ENCODE measurements around the gene IL1RAP. TPM values are rescaled to one million over a fixed set of nuclear protein-coding genes. Genes with fewer than 3 reads are reported as not detected.

IL1RAP gene
- total and polyA plus RNA-seq, 2 experiments from 2014 or later = 3.6 to 5.0 TPM

DNA sequence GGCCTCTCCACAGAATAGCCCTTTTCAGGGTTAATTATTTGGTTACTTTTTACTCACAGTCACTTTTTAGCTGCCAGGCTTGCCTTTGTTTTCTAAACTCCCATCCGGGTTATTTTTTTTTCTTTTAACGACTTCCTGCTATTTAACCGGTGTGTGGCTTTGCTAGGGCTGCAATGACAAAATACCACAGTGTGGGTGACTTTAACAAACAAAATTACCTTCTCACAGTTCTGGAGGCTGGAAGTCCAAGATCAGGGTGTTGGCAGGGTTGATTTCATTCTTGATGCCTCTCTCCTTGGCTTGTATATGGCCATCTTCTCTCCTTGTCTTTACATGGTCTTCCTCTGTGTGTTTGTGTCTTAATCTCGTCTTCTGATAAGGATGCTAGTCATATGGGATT, 91.5 kb downstream of the IL1RAP start (continued):
- TF ChIP-seq NANOG (IDR thresholded peaks at IDR 0.05; ENCODE audit: borderline replicate concordance) = no peak
- TF ChIP-seq, protein P1, sequence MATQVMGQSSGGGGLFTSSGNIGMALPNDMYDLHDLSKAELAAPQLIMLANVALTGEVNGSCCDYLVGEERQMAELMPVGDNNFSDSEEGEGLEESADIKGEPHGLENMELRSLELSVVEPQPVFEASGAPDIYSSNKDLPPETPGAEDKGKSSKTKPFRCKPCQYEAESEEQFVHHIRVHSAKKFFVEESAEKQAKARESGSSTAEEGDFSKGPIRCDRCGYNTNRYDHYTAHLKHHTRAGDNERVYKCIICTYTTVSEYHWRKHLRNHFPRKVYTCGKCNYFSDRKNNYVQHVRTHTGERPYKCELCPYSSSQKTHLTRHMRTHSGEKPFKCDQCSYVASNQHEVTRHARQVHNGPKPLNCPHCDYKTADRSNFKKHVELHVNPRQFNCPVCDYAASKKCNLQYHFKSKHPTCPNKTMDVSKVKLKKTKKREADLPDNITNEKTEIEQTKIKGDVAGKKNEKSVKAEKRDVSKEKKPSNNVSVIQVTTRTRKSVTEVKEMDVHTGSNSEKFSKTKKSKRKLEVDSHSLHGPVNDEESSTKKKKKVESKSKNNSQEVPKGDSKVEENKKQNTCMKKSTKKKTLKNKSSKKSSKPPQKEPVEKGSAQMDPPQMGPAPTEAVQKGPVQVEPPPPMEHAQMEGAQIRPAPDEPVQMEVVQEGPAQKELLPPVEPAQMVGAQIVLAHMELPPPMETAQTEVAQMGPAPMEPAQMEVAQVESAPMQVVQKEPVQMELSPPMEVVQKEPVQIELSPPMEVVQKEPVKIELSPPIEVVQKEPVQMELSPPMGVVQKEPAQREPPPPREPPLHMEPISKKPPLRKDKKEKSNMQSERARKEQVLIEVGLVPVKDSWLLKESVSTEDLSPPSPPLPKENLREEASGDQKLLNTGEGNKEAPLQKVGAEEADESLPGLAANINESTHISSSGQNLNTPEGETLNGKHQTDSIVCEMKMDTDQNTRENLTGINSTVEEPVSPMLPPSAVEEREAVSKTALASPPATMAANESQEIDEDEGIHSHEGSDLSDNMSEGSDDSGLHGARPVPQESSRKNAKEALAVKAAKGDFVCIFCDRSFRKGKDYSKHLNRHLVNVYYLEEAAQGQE (IDR thresholded peaks at IDR 0.05; ENCODE audit: unreplicated experiment) = no peak
- TF ChIP-seq CREB1 (CRISPR knock-in tag; IDR thresholded peaks at IDR 0.05; ENCODE audit: low read depth) = no peak
- no peak for TF ChIP-seq ZNF114 (CRISPR knock-in tag; IDR thresholded peaks at IDR 0.05)
- no peak for TF ChIP-seq ZNF331 (CRISPR knock-in tag; IDR thresholded peaks at IDR 0.05; ENCODE audit: low read depth)
- no peak for TF ChIP-seq POLR2AphosphoS5 (IDR thresholded peaks at IDR 0.05; ENCODE audit: low read depth)

DNA sequence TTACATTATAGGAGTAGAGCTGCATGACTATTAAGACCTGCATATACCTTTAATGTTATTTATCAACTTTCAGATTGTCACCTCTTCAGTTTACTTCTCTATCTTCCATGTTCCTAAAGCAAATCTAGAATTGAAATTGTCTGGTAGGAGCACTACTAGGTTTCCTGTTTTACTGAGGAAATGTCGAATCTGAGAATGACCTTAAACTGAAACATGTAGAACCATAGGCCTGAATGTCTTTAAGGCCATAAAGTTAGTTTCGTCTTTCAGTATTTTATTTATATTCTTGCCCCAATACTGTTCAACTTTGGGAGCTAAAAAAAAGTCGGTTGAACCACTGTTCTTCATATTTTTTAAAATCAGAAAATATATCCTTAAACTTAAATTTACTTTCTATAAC, 92.7 kb downstream of the IL1RAP start:
- H3K4me1 ChIP-seq (ENCODE audit: insufficient read depth) = 0 out of 2 replicates have a peak, but pooled peaks cover 3% of the 10 kb centered on the region
- no peak overlapping the region for H2AFZ ChIP-seq
- no peaks in the 10 kb centered on the region for H3F3A ChIP-seq (replicated peaks; ENCODE audit: low read depth)
- 0 out of 2 replicates have a peak, but pooled peaks cover 4% of the 10 kb centered on the region for H3K9me2 ChIP-seq (ENCODE audit: insufficient read depth)
- Mint-ChIP-seq H3K36me3 (ENCODE audit: low read depth) (peaks cover 12% of the 10 kb centered on the region; the same call in 2 of the 3 replicates), H3K4me3 (no peak overlapping the region), H3K9me3 (no peaks in the 10 kb centered on the region), H3K4me1 (no peaks in the 10 kb centered on the region), H3K27me3 (ENCODE audit: insufficient read depth, low read depth, poor library complexity) (no peaks in the 10 kb centered on the region), H3K27ac (no peak overlapping the region)
- no peak overlapping the region for H3K4me2 ChIP-seq
- H4K20me1 ChIP-seq (replicated peaks; ENCODE audit: insufficient read depth) = no peaks in the 10 kb centered on the region
- H3K36me3 ChIP-seq (ENCODE audit: insufficient read depth) = no peaks in the 10 kb centered on the region
- no peaks in the 10 kb centered on the region for H3K79me2 ChIP-seq (replicated peaks; ENCODE audit: insufficient read depth)
- ATAC-seq (no peak), DNase-seq (ENCODE audit: low spot score) (no peak)
- no peak overlapping the region for H3K27ac ChIP-seq (ENCODE audit: low read depth)
- H3K27me3 ChIP-seq (ENCODE audit: insufficient read depth) = no peaks in the 10 kb centered on the region
- H3K4me3 ChIP-seq = no peak overlapping the region
- TF ChIP-seq, protein P2, sequence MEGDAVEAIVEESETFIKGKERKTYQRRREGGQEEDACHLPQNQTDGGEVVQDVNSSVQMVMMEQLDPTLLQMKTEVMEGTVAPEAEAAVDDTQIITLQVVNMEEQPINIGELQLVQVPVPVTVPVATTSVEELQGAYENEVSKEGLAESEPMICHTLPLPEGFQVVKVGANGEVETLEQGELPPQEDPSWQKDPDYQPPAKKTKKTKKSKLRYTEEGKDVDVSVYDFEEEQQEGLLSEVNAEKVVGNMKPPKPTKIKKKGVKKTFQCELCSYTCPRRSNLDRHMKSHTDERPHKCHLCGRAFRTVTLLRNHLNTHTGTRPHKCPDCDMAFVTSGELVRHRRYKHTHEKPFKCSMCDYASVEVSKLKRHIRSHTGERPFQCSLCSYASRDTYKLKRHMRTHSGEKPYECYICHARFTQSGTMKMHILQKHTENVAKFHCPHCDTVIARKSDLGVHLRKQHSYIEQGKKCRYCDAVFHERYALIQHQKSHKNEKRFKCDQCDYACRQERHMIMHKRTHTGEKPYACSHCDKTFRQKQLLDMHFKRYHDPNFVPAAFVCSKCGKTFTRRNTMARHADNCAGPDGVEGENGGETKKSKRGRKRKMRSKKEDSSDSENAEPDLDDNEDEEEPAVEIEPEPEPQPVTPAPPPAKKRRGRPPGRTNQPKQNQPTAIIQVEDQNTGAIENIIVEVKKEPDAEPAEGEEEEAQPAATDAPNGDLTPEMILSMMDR (conservative IDR thresholded peaks at IDR 0.05; ENCODE audit: low read depth in 2 of 2) = no peak
- TF ChIP-seq JUNB (IDR thresholded peaks at IDR 0.05; ENCODE audit: unreplicated experiment) (no peak), ZNF114 (CRISPR knock-in tag; IDR thresholded peaks at IDR 0.05) (no peak), EZH2 (IDR thresholded peaks at IDR 0.05; ENCODE audit: low read depth, unreplicated experiment) (no peak), NANOG (IDR thresholded peaks at IDR 0.05; ENCODE audit: borderline replicate concordance) (no peak), POLR2AphosphoS5 (IDR thresholded peaks at IDR 0.05; ENCODE audit: low read depth) (no peak)
- TF ChIP-seq, protein P3, sequence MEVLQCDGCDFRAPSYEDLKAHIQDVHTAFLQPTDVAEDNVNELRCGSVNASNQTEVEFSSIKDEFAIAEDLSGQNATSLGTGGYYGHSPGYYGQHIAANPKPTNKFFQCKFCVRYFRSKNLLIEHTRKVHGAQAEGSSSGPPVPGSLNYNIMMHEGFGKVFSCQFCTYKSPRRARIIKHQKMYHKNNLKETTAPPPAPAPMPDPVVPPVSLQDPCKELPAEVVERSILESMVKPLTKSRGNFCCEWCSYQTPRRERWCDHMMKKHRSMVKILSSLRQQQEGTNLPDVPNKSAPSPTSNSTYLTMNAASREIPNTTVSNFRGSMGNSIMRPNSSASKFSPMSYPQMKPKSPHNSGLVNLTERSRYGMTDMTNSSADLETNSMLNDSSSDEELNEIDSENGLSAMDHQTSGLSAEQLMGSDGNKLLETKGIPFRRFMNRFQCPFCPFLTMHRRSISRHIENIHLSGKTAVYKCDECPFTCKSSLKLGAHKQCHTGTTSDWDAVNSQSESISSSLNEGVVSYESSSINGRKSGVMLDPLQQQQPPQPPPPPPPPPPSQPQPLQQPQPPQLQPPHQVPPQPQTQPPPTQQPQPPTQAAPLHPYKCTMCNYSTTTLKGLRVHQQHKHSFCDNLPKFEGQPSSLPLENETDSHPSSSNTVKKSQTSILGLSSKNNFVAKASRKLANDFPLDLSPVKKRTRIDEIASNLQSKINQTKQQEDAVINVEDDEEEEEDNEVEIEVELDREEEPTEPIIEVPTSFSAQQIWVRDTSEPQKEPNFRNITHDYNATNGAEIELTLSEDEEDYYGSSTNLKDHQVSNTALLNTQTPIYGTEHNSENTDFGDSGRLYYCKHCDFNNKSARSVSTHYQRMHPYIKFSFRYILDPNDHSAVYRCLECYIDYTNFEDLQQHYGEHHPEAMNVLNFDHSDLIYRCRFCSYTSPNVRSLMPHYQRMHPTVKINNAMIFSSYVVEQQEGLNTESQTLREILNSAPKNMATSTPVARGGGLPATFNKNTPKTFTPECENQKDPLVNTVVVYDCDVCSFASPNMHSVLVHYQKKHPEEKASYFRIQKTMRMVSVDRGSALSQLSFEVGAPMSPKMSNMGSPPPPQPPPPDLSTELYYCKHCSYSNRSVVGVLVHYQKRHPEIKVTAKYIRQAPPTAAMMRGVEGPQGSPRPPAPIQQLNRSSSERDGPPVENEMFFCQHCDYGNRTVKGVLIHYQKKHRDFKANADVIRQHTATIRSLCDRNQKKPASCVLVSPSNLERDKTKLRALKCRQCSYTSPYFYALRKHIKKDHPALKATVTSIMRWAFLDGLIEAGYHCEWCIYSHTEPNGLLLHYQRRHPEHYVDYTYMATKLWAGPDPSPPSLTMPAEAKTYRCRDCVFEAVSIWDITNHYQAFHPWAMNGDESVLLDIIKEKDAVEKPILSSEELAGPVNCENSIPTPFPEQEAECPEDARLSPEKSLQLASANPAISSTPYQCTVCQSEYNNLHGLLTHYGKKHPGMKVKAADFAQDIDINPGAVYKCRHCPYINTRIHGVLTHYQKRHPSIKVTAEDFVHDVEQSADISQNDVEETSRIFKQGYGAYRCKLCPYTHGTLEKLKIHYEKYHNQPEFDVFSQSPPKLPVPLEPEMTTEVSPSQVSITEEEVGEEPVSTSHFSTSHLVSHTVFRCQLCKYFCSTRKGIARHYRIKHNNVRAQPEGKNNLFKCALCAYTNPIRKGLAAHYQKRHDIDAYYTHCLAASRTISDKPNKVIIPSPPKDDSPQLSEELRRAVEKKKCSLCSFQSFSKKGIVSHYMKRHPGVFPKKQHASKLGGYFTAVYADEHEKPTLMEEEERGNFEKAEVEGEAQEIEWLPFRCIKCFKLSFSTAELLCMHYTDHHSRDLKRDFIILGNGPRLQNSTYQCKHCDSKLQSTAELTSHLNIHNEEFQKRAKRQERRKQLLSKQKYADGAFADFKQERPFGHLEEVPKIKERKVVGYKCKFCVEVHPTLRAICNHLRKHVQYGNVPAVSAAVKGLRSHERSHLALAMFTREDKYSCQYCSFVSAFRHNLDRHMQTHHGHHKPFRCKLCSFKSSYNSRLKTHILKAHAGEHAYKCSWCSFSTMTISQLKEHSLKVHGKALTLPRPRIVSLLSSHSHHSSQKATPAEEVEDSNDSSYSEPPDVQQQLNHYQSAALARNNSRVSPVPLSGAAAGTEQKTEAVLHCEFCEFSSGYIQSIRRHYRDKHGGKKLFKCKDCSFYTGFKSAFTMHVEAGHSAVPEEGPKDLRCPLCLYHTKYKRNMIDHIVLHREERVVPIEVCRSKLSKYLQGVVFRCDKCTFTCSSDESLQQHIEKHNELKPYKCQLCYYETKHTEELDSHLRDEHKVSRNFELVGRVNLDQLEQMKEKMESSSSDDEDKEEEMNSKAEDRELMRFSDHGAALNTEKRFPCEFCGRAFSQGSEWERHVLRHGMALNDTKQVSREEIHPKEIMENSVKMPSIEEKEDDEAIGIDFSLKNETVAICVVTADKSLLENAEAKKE (CRISPR knock-in tag; IDR thresholded peaks at IDR 0.05) = no peak
- TF ChIP-seq, protein P1 (IDR thresholded peaks at IDR 0.05; ENCODE audit: unreplicated experiment) = no peak
